GM21515 (cell line): ENCODE measurements around the gene DNAH6.
"Not testable (repeated sequence)": the region's sequence is repeated elsewhere in the genome, so short reads cannot be mapped to it uniquely, and the experiment has no call there.

Experiments
- ATAC-seq: cut with Tn5 transposase; IDR thresholded peaks from one replicate; pipeline ENCODE4 v1.9.1; 2021; ENCODE audit not compliant: unreplicated experiment

DNAH6 gene

GRCh38 chr2:84732897-84733778 is 216.8 kb downstream of the DNAH6 start:
- ATAC-seq: no peak

- ATAC-seq: no peak
Observed at GRCh38 chr2:84735389-84735788, 219.1 kb downstream of the DNAH6 start.

- ATAC-seq: peak; percentile 95
Observed at GRCh38 chr2:84741182-84741822, 225.0 kb downstream of the DNAH6 start.

- no peak for ATAC-seq
Observed at GRCh38 chr2:84748341-84748740, 232.0 kb downstream of the DNAH6 start.

GRCh38 chr2:84749442-84749841 is 233.1 kb downstream of the DNAH6 start:
- ATAC-seq: no peak

GRCh38 chr2:84755096-84755495 is 238.8 kb downstream of the DNAH6 start:
- ATAC-seq: no peak

- ATAC-seq: no peak
Observed at GRCh38 chr2:84757648-84758047, 241.3 kb downstream of the DNAH6 start.

GRCh38 chr2:84766791-84767190 is 250.5 kb downstream of the DNAH6 start:
- no peak for ATAC-seq

- ATAC-seq: no peak
Observed at GRCh38 chr2:84768840-84769239, 252.5 kb downstream of the DNAH6 start.

GRCh38 chr2:84770280-84770679 is 254.0 kb downstream of the DNAH6 start:
- no peak for ATAC-seq

GRCh38 chr2:84771251-84771650 is 255.0 kb downstream of the DNAH6 start:
- no peak for ATAC-seq

- ATAC-seq: not testable (repeated sequence)
Observed at GRCh38 chr2:84773562-84773961, 257.3 kb downstream of the DNAH6 start.

- no peak for ATAC-seq
Observed at GRCh38 chr2:84776011-84776410, 259.7 kb downstream of the DNAH6 start.

GRCh38 chr2:84778911-84779690 is 262.8 kb downstream of the DNAH6 start:
- ATAC-seq: no peak

GRCh38 chr2:84779781-84780180 is 263.5 kb downstream of the DNAH6 start:
- ATAC-seq: no peak

GRCh38 chr2:84781942-84782716 is 265.8 kb downstream of the DNAH6 start:
- peak; percentile 86 for ATAC-seq

- ATAC-seq: no peak
Observed at GRCh38 chr2:84782717-84783442, 266.6 kb downstream of the DNAH6 start.

- ATAC-seq: no peak
Observed at GRCh38 chr2:84785950-84786349, 269.7 kb downstream of the DNAH6 start.

GRCh38 chr2:84786601-84787000 is 270.3 kb downstream of the DNAH6 start:
- no peak for ATAC-seq

- no peak for ATAC-seq
Observed at GRCh38 chr2:84788027-84788426, 271.7 kb downstream of the DNAH6 start.
